ENCODE measurements around the gene TADA2B.

DNA sequence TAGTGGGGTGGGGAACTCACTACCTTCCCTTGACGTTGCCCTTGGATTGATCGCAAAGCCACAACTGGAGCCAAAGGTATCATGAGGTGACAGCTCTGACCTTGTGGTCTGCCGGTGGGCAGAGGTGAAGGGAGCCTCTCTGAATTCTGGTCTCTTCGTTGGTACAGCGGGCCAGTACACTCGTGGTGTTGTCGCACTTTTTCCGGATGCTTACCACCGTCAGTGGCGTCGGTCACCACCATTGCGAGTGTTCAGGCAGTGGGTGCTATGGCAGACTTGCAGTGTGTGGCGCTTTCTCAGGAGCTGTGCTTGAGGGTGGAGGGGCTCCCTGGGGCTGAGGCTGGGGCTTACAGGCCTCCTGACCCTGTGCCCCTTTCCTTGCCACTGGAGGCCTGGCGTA lies 29.9 kb downstream of the TADA2B start:
- TF ChIP-seq POLR2A (IDR thresholded peaks at IDR 0.05) = no peak
- TF ChIP-seq, protein P1, sequence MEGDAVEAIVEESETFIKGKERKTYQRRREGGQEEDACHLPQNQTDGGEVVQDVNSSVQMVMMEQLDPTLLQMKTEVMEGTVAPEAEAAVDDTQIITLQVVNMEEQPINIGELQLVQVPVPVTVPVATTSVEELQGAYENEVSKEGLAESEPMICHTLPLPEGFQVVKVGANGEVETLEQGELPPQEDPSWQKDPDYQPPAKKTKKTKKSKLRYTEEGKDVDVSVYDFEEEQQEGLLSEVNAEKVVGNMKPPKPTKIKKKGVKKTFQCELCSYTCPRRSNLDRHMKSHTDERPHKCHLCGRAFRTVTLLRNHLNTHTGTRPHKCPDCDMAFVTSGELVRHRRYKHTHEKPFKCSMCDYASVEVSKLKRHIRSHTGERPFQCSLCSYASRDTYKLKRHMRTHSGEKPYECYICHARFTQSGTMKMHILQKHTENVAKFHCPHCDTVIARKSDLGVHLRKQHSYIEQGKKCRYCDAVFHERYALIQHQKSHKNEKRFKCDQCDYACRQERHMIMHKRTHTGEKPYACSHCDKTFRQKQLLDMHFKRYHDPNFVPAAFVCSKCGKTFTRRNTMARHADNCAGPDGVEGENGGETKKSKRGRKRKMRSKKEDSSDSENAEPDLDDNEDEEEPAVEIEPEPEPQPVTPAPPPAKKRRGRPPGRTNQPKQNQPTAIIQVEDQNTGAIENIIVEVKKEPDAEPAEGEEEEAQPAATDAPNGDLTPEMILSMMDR (IDR thresholded peaks at IDR 0.05 in 4 of 5, conservative IDR thresholded peaks at IDR 0.05 in 1 of 5) = no peak

Measured in gastrocnemius medialis (tissue), 4 donors.